Germinal center (tissue), 1 donor: ENCODE measurements around the gene ASZ1.
"Not testable (repeated sequence)": the region's sequence is repeated elsewhere in the genome, so short reads cannot be mapped to it uniquely, and the experiment has no call there.

ENCODE experiments used
- DNase-seq: peaks from one replicate; pipeline ENCODE4 v3.0.0; 2012; ENCODE audit warnings: mixed read lengths, low spot score

ASZ1 gene

GRCh38 chr7:117427258-117427701, at the start of gene ASZ1:
TSS of gene ASZ1 (minus strand) at chr7:117427493. CDS start at chr7:117427460, 33 bp downstream.
- DNase-seq = no peak

- DNase-seq = no peak
Observed at GRCh38 chr7:117476557-117477215, 49.4 kb upstream of the ASZ1 start.

GRCh38 chr7:117472335-117472734, 45.0 kb upstream of the ASZ1 start:
- DNase-seq = no peak

GRCh38 chr7:117470777-117471176, 43.5 kb upstream of the ASZ1 start:
- no peak for DNase-seq

- DNase-seq = no peak
Observed at GRCh38 chr7:117468174-117468573, 40.9 kb upstream of the ASZ1 start.

GRCh38 chr7:117460815-117461214, 33.5 kb upstream of the ASZ1 start:
- DNase-seq = not testable (repeated sequence)

GRCh38 chr7:117459735-117460134, 32.4 kb upstream of the ASZ1 start:
- no peak for DNase-seq

GRCh38 chr7:117458977-117459583, 31.8 kb upstream of the ASZ1 start:
- DNase-seq = no peak

GRCh38 chr7:117448655-117449054, 21.4 kb upstream of the ASZ1 start:
- DNase-seq = no peak

- no peak for DNase-seq
Observed at GRCh38 chr7:117446220-117446815, 19.0 kb upstream of the ASZ1 start.

- no peak for DNase-seq
Observed at GRCh38 chr7:117445206-117445605, 17.9 kb upstream of the ASZ1 start.

GRCh38 chr7:117444646-117445045, 17.4 kb upstream of the ASZ1 start:
- no peak for DNase-seq

GRCh38 chr7:117435475-117436043, 8.3 kb upstream of the ASZ1 start:
- DNase-seq = no peak

GRCh38 chr7:117424090-117424829, 3.0 kb downstream of the ASZ1 start:
- DNase-seq = no peak

GRCh38 chr7:117414591-117414990, 12.7 kb downstream of the ASZ1 start:
- not testable (repeated sequence) for DNase-seq

GRCh38 chr7:117412946-117413559, 14.2 kb downstream of the ASZ1 start:
- DNase-seq = no peak

GRCh38 chr7:117412390-117412789, 14.9 kb downstream of the ASZ1 start:
- no peak for DNase-seq

GRCh38 chr7:117411539-117411938, 15.8 kb downstream of the ASZ1 start:
- DNase-seq = no peak

- DNase-seq = no peak
Observed at GRCh38 chr7:117408831-117409230, 18.5 kb downstream of the ASZ1 start.

GRCh38 chr7:117405519-117405918, 21.8 kb downstream of the ASZ1 start:
- no peak for DNase-seq

- DNase-seq = no peak
Observed at GRCh38 chr7:117403737-117404136, 23.6 kb downstream of the ASZ1 start.

- DNase-seq = no peak
Observed at GRCh38 chr7:117402109-117402508, 25.2 kb downstream of the ASZ1 start.
